HepG2 (cell line): ENCODE measurements around the gene AFF1. TPM values are rescaled to one million over a fixed set of nuclear protein-coding genes. Genes with fewer than 3 reads are reported as not detected.

Source experiments
- NFYB ChIP-seq: sonication (generic); formaldehyde crosslinking; IDR thresholded peaks from 2 replicates; pipeline ENCODE4 v1.4.0; 2020; ENCODE audit warnings: missing genetic modification reagents
- NRL ChIP-seq: sonication (generic); formaldehyde crosslinking; IDR thresholded peaks from 2 replicates; pipeline ENCODE4 v1.5.0; 2020; ENCODE audit warnings: missing genetic modification reagents, mild to moderate bottlenecking, moderate library complexity, borderline replicate concordance
- SAFB2 ChIP-seq: sonication (generic); formaldehyde crosslinking; IDR thresholded peaks from 2 replicates; pipeline ENCODE4 v1.5.1; 2020; ENCODE audit warnings: missing genetic modification reagents, low read depth, mild to moderate bottlenecking, borderline replicate concordance
- polyA plus RNA-seq, 8 experiments: library from polyadenylated mRNA; depleted of rRNA in 3 of 8; stranded (reverse) in 7 of 8; unstranded in 1 of 8; fragments of >200 nt; fragmentation: Illumina TruSeq in 4 of 8; extraction: Trizol in 4 of 8; gene quantifications; 2 replicates each; pipeline versions ENCODE4 v1.2.1 to v1.2.3, GENCODE V29; 2011 to 2016; ENCODE audit warnings: low read depth in 4 of 8, missing spikeins in 1 of 8, mixed read lengths in 1 of 8; ENCODE audit not compliant: insufficient read depth in 1 of 8
- total RNA-seq, 5 experiments: library from RNA; depleted of rRNA; stranded (reverse); fragments of >200 nt; fragmentation: Illumina TruSeq; extraction: Trizol; gene quantifications; 2 replicates each; pipeline ENCODE4 v1.2.3, GENCODE V29; 2016; ENCODE audit warnings: low read depth in 1 of 5
- TF ChIP-seq, protein P1 (sequence below): sonication (generic); formaldehyde crosslinking; IDR thresholded peaks from 2 replicates; pipeline ENCODE4 v1.4.0; 2020; ENCODE audit warnings: mild to moderate bottlenecking, missing genetic modification reagents, borderline replicate concordance
- TF ChIP-seq, protein P2 (sequence below): IDR thresholded peaks from 2 replicates; pipeline ENCODE4 v1.6.1; 2016; ENCODE audit warnings: low read depth, borderline replicate concordance
- TF ChIP-seq, protein P3 (sequence below): sonication (generic); formaldehyde crosslinking; IDR thresholded peaks from 2 replicates; pipeline ENCODE4 v1.4.0; 2020; ENCODE audit warnings: mild to moderate bottlenecking, missing genetic modification reagents, borderline replicate concordance

Gene AFF1
- total and polyA plus RNA-seq, 2 of the 13 experiments (the other 11 are each of a cell fraction or from before 2014, with no cell fraction given) = 15.5 to 15.9 TPM

DNA sequence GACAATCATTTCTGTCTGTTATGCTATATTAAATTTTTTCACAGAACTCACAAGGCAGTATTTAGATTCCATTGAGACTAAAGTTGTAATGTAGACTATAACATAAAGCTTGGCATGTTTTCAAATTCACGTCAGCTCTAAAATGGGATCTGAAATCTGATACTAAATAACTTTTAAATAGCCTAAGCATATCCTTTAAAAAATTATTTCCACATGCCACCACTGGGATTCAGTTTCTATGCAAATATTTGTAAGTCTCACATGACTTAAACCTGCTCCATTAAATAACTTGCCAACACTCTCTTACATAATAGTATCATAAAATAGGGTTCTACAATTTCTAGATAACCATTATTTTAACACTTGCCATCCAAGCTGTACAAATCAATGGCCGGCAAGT is 253.2 kb downstream of the AFF1 start (continued):
- TF ChIP-seq NFYB (CRISPR knock-in tag) = no peak
- no peak for TF ChIP-seq SAFB2 (CRISPR knock-in tag)
- TF ChIP-seq, protein P1, sequence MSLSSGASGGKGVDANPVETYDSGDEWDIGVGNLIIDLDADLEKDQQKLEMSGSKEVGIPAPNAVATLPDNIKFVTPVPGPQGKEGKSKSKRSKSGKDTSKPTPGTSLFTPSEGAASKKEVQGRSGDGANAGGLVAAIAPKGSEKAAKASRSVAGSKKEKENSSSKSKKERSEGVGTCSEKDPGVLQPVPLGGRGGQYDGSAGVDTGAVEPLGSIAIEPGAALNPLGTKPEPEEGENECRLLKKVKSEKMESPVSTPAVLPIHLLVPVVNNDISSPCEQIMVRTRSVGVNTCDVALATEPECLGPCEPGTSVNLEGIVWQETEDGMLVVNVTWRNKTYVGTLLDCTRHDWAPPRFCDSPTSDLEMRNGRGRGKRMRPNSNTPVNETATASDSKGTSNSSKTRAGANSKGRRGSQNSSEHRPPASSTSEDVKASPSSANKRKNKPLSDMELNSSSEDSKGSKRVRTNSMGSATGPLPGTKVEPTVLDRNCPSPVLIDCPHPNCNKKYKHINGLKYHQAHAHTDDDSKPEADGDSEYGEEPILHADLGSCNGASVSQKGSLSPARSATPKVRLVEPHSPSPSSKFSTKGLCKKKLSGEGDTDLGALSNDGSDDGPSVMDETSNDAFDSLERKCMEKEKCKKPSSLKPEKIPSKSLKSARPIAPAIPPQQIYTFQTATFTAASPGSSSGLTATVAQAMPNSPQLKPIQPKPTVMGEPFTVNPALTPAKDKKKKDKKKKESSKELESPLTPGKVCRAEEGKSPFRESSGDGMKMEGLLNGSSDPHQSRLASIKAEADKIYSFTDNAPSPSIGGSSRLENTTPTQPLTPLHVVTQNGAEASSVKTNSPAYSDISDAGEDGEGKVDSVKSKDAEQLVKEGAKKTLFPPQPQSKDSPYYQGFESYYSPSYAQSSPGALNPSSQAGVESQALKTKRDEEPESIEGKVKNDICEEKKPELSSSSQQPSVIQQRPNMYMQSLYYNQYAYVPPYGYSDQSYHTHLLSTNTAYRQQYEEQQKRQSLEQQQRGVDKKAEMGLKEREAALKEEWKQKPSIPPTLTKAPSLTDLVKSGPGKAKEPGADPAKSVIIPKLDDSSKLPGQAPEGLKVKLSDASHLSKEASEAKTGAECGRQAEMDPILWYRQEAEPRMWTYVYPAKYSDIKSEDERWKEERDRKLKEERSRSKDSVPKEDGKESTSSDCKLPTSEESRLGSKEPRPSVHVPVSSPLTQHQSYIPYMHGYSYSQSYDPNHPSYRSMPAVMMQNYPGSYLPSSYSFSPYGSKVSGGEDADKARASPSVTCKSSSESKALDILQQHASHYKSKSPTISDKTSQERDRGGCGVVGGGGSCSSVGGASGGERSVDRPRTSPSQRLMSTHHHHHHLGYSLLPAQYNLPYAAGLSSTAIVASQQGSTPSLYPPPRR (CRISPR knock-in tag) = no peak
- TF ChIP-seq, protein P2, sequence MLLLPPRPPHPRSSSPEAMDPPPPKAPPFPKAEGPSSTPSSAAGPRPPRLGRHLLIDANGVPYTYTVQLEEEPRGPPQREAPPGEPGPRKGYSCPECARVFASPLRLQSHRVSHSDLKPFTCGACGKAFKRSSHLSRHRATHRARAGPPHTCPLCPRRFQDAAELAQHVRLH = no peak
- no peak for TF ChIP-seq NRL (CRISPR knock-in tag)
- TF ChIP-seq, protein P3, sequence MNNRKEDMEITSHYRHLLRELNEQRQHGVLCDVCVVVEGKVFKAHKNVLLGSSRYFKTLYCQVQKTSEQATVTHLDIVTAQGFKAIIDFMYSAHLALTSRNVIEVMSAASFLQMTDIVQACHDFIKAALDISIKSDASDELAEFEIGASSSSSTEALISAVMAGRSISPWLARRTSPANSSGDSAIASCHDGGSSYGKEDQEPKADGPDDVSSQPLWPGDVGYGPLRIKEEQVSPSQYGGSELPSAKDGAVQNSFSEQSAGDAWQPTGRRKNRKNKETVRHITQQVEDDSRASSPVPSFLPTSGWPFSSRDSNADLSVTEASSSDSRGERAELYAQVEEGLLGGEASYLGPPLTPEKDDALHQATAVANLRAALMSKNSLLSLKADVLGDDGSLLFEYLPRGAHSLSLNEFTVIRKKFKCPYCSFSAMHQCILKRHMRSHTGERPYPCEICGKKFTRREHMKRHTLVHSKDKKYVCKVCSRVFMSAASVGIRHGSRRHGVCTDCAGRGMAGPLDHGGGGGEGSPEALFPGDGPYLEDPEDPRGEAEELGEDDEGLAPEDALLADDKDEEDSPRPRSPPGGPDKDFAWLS (CRISPR knock-in tag) = no peak
